Heart right ventricle (tissue), 16 donors: ENCODE data around the gene ARID4B. TPM values are rescaled to one million over a fixed set of nuclear protein-coding genes. Genes with fewer than 3 reads are reported as not detected.
"Not testable (repeated sequence)": the region's sequence is repeated elsewhere in the genome, so short reads cannot be mapped to it uniquely, and the experiment has no call there.

Experiments used
- ATAC-seq, 8 donors: fragments of 200-7000 bp; cut with Tn5 transposase; one replicate each; pipeline ENCODE4 v1.9.1; 2020; ENCODE audit warnings: mild to moderate bottlenecking in 8 of 8, moderate library complexity in 8 of 8, moderate number of reproducible peaks in 1 of 8
- DNase-seq, 2 donors: peaks; one replicate each; pipeline ENCODE4 v3.0.0-alpha.2; 2020
- H3K27ac ChIP-seq, 10 donors: fragments of 200-600 bp; sonication (generic) in 2 of 10; one replicate each; pipeline versions ENCODE4 v1.5.0 to v1.8.0; 2020 to 2022; ENCODE audit warnings: mild to moderate bottlenecking in 3 of 10
- H3K27me3 ChIP-seq, 7 donors: fragments of 200-600 bp; one replicate each; pipeline ENCODE4 v1.8.0; 2021 to 2022; ENCODE audit warnings: mild to moderate bottlenecking in 2 of 7
- H3K36me3 ChIP-seq, 9 donors: fragments of 200-600 bp; sonication (generic) in 1 of 9; one replicate each; pipeline versions ENCODE4 v1.5.0 to v1.8.0; 2020 to 2022; ENCODE audit warnings: mild to moderate bottlenecking in 2 of 9
- H3K4me1 ChIP-seq, 9 donors: fragments of 200-600 bp; sonication (generic) in 1 of 9; one replicate each; pipeline versions ENCODE4 v1.5.0 to v1.8.0; 2020 to 2022; ENCODE audit warnings: mild to moderate bottlenecking in 4 of 9
- H3K4me3 ChIP-seq, 10 donors: fragments of 200-600 bp; sonication (generic) in 2 of 10; one replicate each; pipeline versions ENCODE4 v1.5.0 to v1.8.0; 2020 to 2022; ENCODE audit warnings: mild to moderate bottlenecking in 7 of 10, moderate library complexity in 2 of 10
- H3K9me3 ChIP-seq, 11 donors: fragments of 200-600 bp in 10 of 11; sonication (generic) in 2 of 11; one replicate each; pipeline versions ENCODE4 v1.5.0 to v1.8.0; 2013 to 2022; ENCODE audit warnings: mild to moderate bottlenecking in 2 of 11, control low read depth in 1 of 11, moderate library complexity in 1 of 11
- CTCF ChIP-seq, 9 donors: fragments of 200-600 bp; sonication (generic) in 2 of 9; IDR thresholded peaks; one replicate each; pipeline versions ENCODE4 v1.5.0 to v1.8.0; 2021 to 2022; ENCODE audit warnings: antibody characterized with exemption in 9 of 9, mild to moderate bottlenecking in 5 of 9, moderate library complexity in 1 of 9
- WGBS, 2 donors: extraction: QIAGEN DNeasy Blood & Tissue Kit; methylation state at CpG; one replicate each; pipeline ENCODE4 v1.1.7; 2013; ENCODE audit warnings: inconsistent platforms in 1 of 2; 5-methylcytosine and 5-hydroxymethylcytosine counted together
- intact Hi-C, 10 donors: fragments of 100-400 bp; cut with DNase I; formaldehyde crosslinking; loops; one replicate each; pipeline versions ENCODE4 v1.11.1 to v1.14.2; 2022
- polyA plus RNA-seq, 2 donors: library from polyadenylated mRNA; stranded (reverse); fragments of 200-250 nt; gene quantifications; one replicate each; pipeline ENCODE4 v1.2.3, GENCODE V29; 2013
- total RNA-seq, 10 donors: library from RNA; stranded (reverse); fragmentation: NEBNext Ultra II Directional in 3 of 10; extraction: Animal tissue kit (Norgen Biotek cat#: 25700) in 3 of 10; gene quantifications; one replicate each; pipeline versions ENCODE4 v1.2.1 to v1.2.4, GENCODE V29; 2021 to 2023
- donor health status: Arrhythmogenic right ventricular cardiomyopathy.
- donor health status: ischemic (EF 13 %, LVEDD 7.1; RV severe dilation, severe dysfunction).
- donor health status: healthy with polysubstance abuse.
- donor health status: DM: no; HTN: yes; CAD: no.
- donor health status: DM: no; HTN: no; CAD: no.
- donor health status: ischemic (EF 25% LVEDD 6.9; RV normal size, moderate dysfunction).
- donor health status: ischemic (EF 25% LVEDD 5.7; RV mildly dilated, moderate dysfunction).
- donor health status: healthy.
- donor health status: DM: yes; HTN: yes; CAD: no.
- donor health status: Ischemic cardiomyopathy.
- donor health status: ischemic (EF 35%, LVEDD 5.7; RV mildly dilated, moderate dysfunction).
- donor health status: nonischemic (EF 11% LVEDD 7.7; RV severe dilation, severe dysfunction).
- donor health status: DM: yes; HTN: yes; CAD: no.
- donor health status: PGD.
- donor health status: ischemic (EF 29% LVEDD 5.4; RV normal size, mild dysfunction).
- donor health status: nonischemic (EF 23%, LVEDD 6.1; RV moderate dilation, normal function).

Gene ARID4B
- total and polyA plus RNA-seq, 12 donors: 4.8 to 21.5 (median 15.5) TPM

DNA sequence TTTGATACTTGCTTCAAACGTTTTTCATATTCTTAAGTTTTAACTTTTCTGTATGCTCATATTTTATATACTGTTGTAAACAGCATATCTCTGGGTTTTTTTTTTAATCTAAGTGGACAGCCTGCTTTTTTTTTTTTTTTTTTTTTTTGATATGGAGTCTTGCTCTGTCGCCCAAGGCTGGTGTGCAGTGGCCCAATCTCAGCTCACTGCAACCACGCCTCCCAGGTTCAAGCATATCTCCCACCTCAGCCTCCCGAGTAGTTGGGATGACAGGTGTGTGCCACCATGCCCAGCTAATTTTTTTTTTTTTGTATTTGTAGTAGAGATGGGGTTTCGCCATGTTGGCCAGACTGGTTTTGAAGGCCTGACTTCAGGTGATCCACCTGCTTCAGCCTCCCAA is 40.4 kb upstream of the ARID4B start:
- Histone ChIP-seq H3K4me3 (peak overlapping the region in 6 of 10 donors; percentile 64 to 89 (median 76)), H3K27me3 (no peaks in the 10 kb centered on the region), H3K4me1 (peaks cover 0 to 18% (median 9%) of the 10 kb centered on the region in 9 donors), H3K36me3 (peaks cover 0 to 7% (median 0%) of the 10 kb centered on the region in 9 donors), H3K27ac (no peak overlapping the region), H3K9me3 (no peaks in the 10 kb centered on the region)
- no peak for DNase-seq
- intact Hi-C loops: loop anchor here in 2 of 10 donors (5.0 kb wide), 1 partner anchor 41 kb away; the partner anchor contains the start of genes ARID4B (in 2 of the 2) and GGPS1 (in 2 of the 2)
- no peak for ATAC-seq
- 79 to 81% methylated on average over 5 of the region's 5 CpGs for WGBS, 2 donors
- TF ChIP-seq CTCF (IDR thresholded peaks at IDR 0.05): no peak

GRCh38 chr1:235367000-235367908 is 39.3 kb upstream of the ARID4B start, which contains the start of gene TBCE:
Gene TBCE, plus strand, starts transcription at chr1:235367427. Its CDS starts 12,623 bp downstream, at chr1:235380050.
- WGBS, 2 donors: 0 to 1% methylated on average over 38 of the region's 38 CpGs
- TF ChIP-seq CTCF (IDR thresholded peaks at IDR 0.05): peak in 3 of 9 donors; percentile 15 to 26 (median 23)

GRCh38 chr1:235366286-235366685 is 38.3 kb upstream of the ARID4B start:
- peak overlapping the region in 2 of 10 donors; percentile 81 to 87 for H3K27ac ChIP-seq
- WGBS, 2 donors: 84% methylated on average over 5 of the region's 5 CpGs

More at GRCh38 chr1:235367000-235367908, 39.3 kb upstream of the ARID4B start, which contains the start of gene TBCE:
- H3K27ac ChIP-seq: peak within 1 kb of the TSS in 9 of 10 donors; percentile 77 to 88 (median 85)
- ATAC-seq (peak; percentile 100), DNase-seq (peak; percentile 96)
- H3K27me3 ChIP-seq: no peaks in the 10 kb centered on the region
- H3K36me3 ChIP-seq: peaks cover 0 to 7% (median 0%) of the 10 kb centered on the region in 9 donors
- H3K4me3 ChIP-seq: peak within 1 kb of the TSS; percentile 52 to 89 (median 74)
- peaks cover 0 to 18% (median 9%) of the 10 kb centered on the region in 9 donors for H3K4me1 ChIP-seq
- intact Hi-C loops: loop anchor here in 5 of 10 donors (1.0 to 5.0 kb wide), 3 partner anchors 38 to 40 kb away; partner anchors contain the start of genes ARID4B (in 5 of the 5) and GGPS1 (in 5 of the 5)
- H3K9me3 ChIP-seq: no peaks in the 10 kb centered on the region

DNA sequence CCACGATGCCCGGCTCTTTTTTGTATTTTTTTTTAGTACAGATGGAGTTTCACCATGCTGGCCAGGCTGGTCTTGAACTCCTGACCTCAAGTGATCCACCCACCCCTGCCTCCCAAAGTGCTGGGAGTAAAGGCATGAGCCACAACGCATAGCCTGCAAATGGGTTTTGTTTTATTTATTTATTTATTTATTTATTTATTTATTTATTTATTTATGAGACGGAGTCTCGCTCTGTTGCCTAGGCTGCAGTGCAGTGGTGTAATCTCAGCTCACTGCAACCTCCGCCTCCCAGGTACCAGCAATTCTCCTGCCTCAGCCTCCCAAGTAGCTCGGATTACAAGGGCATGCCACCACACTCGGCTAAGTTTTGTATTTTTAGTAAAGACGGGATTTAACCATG is 36.2 kb upstream of the ARID4B start:
- not testable (repeated sequence) for H3K27ac ChIP-seq

More at GRCh38 chr1:235366286-235366685, 38.3 kb upstream of the ARID4B start:
- ATAC-seq (no peak), DNase-seq (no peak)
- no peaks in the 10 kb centered on the region for H3K36me3 ChIP-seq
- intact Hi-C loops: loop anchor here in 4 of 10 donors (2.0 to 5.0 kb wide), 2 partner anchors 37 to 39 kb away; partner anchors contain the start of genes ARID4B (in 4 of the 4) and GGPS1 (in 4 of the 4)
- no peak for TF ChIP-seq CTCF (IDR thresholded peaks at IDR 0.05)
- no peaks in the 10 kb centered on the region for H3K27me3 ChIP-seq
- H3K4me3 ChIP-seq: no peak overlapping the region
- peaks cover 0 to 18% (median 9%) of the 10 kb centered on the region in 9 donors for H3K4me1 ChIP-seq
- H3K9me3 ChIP-seq: no peaks in the 10 kb centered on the region

More for the DNA sequence above, 36.2 kb upstream of the ARID4B start:
- intact Hi-C loops, H3K27me3 ChIP-seq, ATAC-seq, H3K36me3 ChIP-seq, DNase-seq, H3K4me3 ChIP-seq, H3K9me3 ChIP-seq: not testable (repeated sequence)
- H3K4me1 ChIP-seq: peaks cover 0 to 18% (median 9%) of the 10 kb centered on the region in 9 donors
- WGBS, 2 donors: 96 to 97% methylated on average over 9 of the region's 9 CpGs
